ENCODE data around the gene NTHL1. TPM values are rescaled to one million over a fixed set of nuclear protein-coding genes. Genes with fewer than 3 reads are reported as not detected.

The NTHL1 gene
- total and polyA plus RNA-seq, 10 of the 15 experiments (the other 5 are each of a cell fraction or from before 2014, with no cell fraction given), result 0.85 to 54.7 (median 39.0) TPM

GRCh38 chr16:2009791-2010510, 37.7 kb downstream of the NTHL1 start, which contains the start of gene ZNF598 (continued):
- TF ChIP-seq KLF5 (IDR thresholded peaks at IDR 0.05; ENCODE audit: partially characterized antibody) (no peak), SPI1 (IDR thresholded peaks at IDR 0.05; ENCODE audit: borderline replicate concordance, insufficient read depth, low read depth, low read length) (peak; percentile 49; the same call in 1 of the 2 replicates), JUNB (IDR thresholded peaks at IDR 0.05) (no peak), JUND (IDR thresholded peaks at IDR 0.05; ENCODE audit: low read depth, low read length) (no peak), GABPA (IDR thresholded peaks at IDR 0.05; ENCODE audit: low read depth) (peak; percentile 87), DPF2 (IDR thresholded peaks at IDR 0.05) (peak; percentile 59; the same call in 1 of the 2 replicates), NR2C1 (IDR thresholded peaks at IDR 0.05) (peak; percentile 69), NKRF (conservative IDR thresholded peaks at IDR 0.05) (peak; percentile 77; the same call in 1 of the 2 replicates), NBN (IDR thresholded peaks at IDR 0.05) (peak; percentile 75; the same call in 1 of the 2 replicates), BCL11A (IDR thresholded peaks at IDR 0.05; ENCODE audit: low read depth, low read length) (no peak), YY1 (IDR thresholded peaks at IDR 0.05; ENCODE audit: low read depth, low read length) (peak; percentile 67), RCOR1 (conservative IDR thresholded peaks at IDR 0.05; ENCODE audit: low read depth, low read length) (no peak), TARDBP (IDR thresholded peaks at IDR 0.05; ENCODE audit: borderline replicate concordance) (0 out of 2 replicates have a peak, but pooled peaks have one; percentile 43), LARP7 (IDR thresholded peaks at IDR 0.05) (peak; percentile 46), RAD51 (IDR thresholded peaks at IDR 0.05) (no peak), GATAD2B (conservative IDR thresholded peaks at IDR 0.05; ENCODE audit: low read depth) (0 out of 2 replicates have a peak, but pooled peaks have one; percentile 55), RELB (IDR thresholded peaks at IDR 0.05; ENCODE audit: low read depth) (0 out of 2 replicates have a peak, but pooled peaks have one; percentile 49), RB1 (IDR thresholded peaks at IDR 0.05; ENCODE audit: borderline replicate concordance) (0 out of 2 replicates have a peak, but pooled peaks have one; percentile 28), ZNF207 (IDR thresholded peaks at IDR 0.05; ENCODE audit: borderline replicate concordance) (peak; percentile 63), HCFC1 (IDR thresholded peaks at IDR 0.05; ENCODE audit: low read length) (peak; percentile 76), NR2F1 (conservative IDR thresholded peaks at IDR 0.05) (peak; percentile 68), RUNX3 (IDR thresholded peaks at IDR 0.05; ENCODE audit: low read length) (peak; percentile 46), MEF2B (IDR thresholded peaks at IDR 0.05; ENCODE audit: partially characterized antibody, poor library complexity, severe bottlenecking) (peak; percentile 19), BHLHE40 (IDR thresholded peaks at IDR 0.05; ENCODE audit: borderline replicate concordance in 1 of 2, low read depth in 2 of 2, low read length in 1 of 2) (peak; percentile 25 to 81; a peak in 3 of 4 replicates), PML (IDR thresholded peaks at IDR 0.05; ENCODE audit: low read length) (peak; percentile 80; the same call in 1 of the 2 replicates), ZNF24 (IDR thresholded peaks at IDR 0.05) (peak; percentile 51; the same call in 1 of the 2 replicates), POLR2A (IDR thresholded peaks at IDR 0.05; ENCODE audit: low read depth, low read length) (peak; percentile 94)
